GM18868 (cell line): ENCODE data around the gene SDC1.

Source experiments
- ATAC-seq: cut with Tn5 transposase; IDR thresholded peaks from one replicate; pipeline ENCODE4 v1.9.1; 2021; ENCODE audit warnings: mild to moderate bottlenecking, moderate library complexity; ENCODE audit not compliant: unreplicated experiment

SDC1 gene

DNA sequence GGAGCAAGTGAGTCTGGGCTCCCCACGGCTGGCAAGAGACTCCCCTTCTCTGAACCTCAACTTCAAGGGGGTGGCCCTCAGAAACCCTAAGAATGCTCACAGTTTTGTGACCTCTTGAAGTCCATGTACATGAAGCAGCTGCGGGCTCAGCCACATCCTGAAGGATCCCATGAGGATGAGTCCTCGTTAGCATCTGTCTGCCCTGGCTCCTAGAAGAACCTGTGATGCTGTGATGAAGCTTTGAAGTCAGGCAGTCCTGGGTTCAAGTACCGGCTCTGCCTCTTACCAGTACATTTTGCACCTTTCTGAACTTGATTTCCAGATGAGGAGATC lies 38.1 kb downstream of the SDC1 start:
- no peak for ATAC-seq

DNA sequence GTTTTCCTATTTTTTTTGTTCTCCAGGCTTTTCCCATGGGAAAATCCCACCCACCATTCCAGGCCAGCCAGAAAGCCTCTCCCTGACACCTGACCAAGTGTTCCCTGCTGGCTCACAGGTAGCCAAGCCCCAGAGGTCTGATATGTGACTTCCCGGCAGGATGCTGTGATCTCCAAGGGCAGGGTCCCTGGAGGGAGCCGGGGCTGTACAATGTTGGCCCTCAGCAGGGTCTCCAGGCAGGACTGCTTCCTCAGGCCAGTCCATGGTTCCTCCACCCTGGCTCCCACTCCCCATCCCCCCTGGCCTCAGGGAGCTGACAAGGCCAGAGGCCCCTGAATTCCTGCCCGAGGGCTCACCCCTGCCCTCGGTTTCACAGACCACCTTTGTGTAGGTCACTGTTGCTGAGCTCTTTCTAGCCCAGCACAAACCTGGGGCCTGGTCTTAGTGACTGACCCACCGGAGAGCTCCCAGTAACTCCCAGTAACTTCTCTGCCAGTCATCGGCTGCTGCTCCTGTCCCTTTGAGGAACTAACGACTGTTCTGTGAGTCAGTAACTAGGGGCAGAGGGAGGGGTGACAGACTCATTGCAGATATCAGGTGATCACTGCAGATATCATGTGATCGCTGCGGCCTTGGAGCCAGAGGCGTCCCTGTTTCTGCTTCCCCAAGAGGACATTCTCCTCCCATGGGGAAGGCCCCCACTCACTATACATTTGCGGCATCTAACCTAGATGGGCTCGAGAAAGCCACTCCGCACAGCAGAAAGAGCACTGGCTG lies 38.7 kb downstream of the SDC1 start:
- peak; percentile 79 for ATAC-seq

GRCh38 chr2:20185176-20186022 lies 39.5 kb downstream of the SDC1 start:
- no peak for ATAC-seq

- ATAC-seq, result no peak
Observed at GRCh38 chr2:20184067-20184938, 40.6 kb downstream of the SDC1 start.

GRCh38 chr2:20183373-20183772 lies 41.6 kb downstream of the SDC1 start:
- no peak for ATAC-seq

DNA sequence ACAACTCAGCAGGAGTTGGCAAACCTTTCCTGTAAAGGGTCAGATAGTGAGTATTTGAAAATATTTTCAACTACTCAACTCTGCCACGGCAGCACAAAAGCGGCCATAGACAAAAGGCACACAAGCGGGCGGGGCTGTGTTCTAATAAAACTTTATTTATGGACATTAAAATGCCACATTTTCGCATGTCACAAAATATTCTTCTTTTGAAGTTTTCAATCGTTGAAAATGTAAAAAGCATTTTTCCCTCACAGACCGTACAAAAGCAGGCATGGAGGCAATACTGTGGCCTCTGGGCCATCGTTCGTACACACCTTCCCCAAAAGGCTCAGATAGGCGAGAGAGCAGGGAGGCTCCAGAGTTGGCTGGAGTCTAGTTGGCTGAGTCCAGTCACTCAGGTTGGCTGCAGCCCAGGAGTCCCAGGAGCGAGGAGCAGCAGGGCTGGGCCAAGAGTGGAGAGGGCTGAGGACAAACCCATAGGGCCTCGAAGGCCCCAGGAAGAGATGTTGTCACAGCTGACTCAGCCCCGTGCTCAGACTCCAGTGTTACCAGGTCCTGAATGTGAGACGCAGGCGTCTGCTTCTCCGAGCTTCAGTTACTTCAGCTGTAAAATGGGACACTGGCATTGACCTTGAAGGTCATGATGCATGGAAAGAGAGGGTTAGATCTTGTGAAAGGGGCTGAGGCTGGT lies 42.5 kb downstream of the SDC1 start:
- no peak for ATAC-seq

DNA sequence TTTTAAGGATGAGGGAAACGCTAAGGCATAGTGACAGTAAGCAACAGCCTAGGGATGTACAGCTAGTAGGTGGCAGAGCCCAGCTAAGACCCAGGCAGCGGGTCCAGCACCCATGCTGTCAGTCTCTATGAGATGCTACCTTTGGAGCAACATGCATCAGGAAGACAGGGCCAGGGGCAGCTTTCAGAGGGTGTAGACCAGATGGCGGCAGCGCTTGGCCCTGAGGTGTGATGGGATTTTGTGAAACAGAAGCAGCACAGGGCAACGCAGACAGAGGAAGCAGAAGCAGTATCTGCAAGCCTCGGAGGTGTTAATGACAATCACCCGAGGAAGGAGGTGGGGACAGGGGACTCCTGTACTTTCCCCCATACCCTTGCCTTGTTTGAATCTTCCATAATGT lies 43.2 kb downstream of the SDC1 start:
- no peak for ATAC-seq

GRCh38 chr2:20180676-20181648 lies 44.0 kb downstream of the SDC1 start:
- no peak for ATAC-seq

DNA sequence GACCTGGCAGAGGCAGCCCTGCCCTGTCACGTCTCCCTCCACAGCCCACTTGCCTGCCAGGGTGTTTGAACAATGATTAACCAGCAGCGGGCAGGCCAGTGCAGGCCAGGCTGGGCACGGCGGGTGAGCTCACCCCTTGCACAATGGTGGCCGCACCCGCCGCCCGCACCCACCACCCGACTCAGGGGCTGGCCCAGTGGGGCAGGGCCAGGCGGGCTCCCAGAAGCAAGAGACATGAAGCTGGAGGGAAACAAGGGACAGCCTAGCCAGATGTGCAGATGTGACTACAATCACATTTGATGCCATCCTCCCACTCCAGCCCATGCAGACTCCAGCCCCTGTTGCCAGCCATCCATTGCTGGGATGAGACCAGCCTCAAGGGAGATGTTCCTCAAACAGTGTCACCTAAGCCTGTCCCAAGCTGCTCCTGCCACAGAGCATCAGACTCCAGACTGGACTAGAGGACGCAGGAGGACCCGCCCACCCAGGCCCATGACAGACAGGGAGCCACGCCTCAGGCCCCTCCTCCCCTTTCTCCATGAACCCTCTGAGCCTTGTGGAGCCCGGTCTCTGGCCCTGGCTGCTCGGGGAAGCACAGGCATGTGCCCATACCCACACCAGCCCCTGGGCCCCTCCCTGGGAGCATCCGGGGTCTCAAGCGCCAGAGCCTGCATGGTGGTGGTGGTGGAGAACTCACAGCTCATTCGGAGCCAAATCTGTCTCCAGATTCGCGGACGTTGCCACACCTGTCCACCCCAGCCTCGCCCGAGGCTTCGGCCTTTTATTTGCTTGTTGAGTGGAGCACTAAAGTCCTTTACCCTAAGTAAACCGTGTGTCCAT lies 45.0 kb downstream of the SDC1 start:
- no peak for ATAC-seq

DNA sequence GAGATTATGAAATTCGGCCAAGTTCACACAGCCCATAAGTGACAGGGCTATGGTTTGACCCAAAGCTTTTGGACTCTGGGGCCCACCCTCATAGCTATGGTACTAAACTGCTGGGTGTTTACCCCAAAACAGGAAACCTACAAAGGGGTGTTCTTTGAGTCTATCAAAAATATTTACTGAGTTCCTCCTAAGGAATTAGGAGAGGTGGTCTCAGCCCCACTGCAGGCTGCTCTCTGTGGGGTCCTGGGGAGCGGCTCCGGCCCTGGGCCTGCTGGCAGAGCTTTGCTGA lies 45.5 kb downstream of the SDC1 start:
- no peak for ATAC-seq

- no peak for ATAC-seq
Observed at GRCh38 chr2:20178666-20179465, 46.1 kb downstream of the SDC1 start.

DNA sequence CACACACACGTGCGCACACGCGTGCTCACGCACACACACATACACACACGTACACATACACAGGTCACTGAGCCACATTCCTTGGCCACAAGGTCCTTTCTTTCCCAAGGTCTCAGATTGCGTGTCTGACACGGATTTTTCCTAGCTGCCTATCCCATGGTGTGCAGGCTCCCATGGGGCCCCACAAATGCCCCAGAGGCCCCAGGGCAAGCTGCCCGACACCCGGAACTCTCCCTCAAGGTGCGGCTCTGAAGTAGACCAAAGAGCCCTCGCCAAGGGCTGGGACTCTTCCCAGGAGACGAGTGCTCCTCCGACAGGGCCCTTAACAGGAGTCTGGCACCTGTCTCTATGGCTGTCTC lies 46.7 kb downstream of the SDC1 start:
- no peak for ATAC-seq

- ATAC-seq, result no peak
Observed at GRCh38 chr2:20177556-20178248, 47.2 kb downstream of the SDC1 start.

GRCh38 chr2:20176760-20177159 lies 48.2 kb downstream of the SDC1 start:
- ATAC-seq, result no peak

GRCh38 chr2:20175931-20176330 lies 49.0 kb downstream of the SDC1 start:
- ATAC-seq, result no peak

- no peak for ATAC-seq
Observed at GRCh38 chr2:20175267-20175666, 49.7 kb downstream of the SDC1 start.

GRCh38 chr2:20174410-20174809 lies 50.5 kb downstream of the SDC1 start:
- no peak for ATAC-seq
